HepG2 (cell line): ENCODE results near the gene MYADML2. TPM values are rescaled to one million over a fixed set of nuclear protein-coding genes. Genes with fewer than 3 reads are reported as not detected.
A peak's percentile ranks its signal among the peaks of the same experiment; 100 is the strongest.

Source experiments
- AGO1 ChIP-seq: fragments of 200-400 bp; formaldehyde crosslinking; IDR thresholded peaks from 2 replicates; pipeline ENCODE4 v1.6.1; 2017; ENCODE audit warnings: mild to moderate bottlenecking, low read depth, low read length, moderate library complexity; ENCODE audit not compliant: poor library complexity, severe bottlenecking
- AGO2 ChIP-seq: fragments of 200-400 bp; formaldehyde crosslinking; optimal IDR thresholded peaks from 2 replicates; pipeline ENCODE3; 2017; ENCODE audit warnings: mild to moderate bottlenecking, low read depth, low read length, moderate library complexity
- FLYWCH1 ChIP-seq: sonication (generic); formaldehyde crosslinking; IDR thresholded peaks from 2 replicates; pipeline ENCODE4 v1.8.1; 2023; ENCODE audit warnings: mild to moderate bottlenecking, missing genetic modification reagents
- FOXO1 ChIP-seq: sonication (generic); formaldehyde crosslinking; IDR thresholded peaks from 2 replicates; pipeline ENCODE4 v1.4.0; 2020; ENCODE audit warnings: missing genetic modification reagents
- HOXD1 ChIP-seq: sonication (generic); formaldehyde crosslinking; IDR thresholded peaks from 2 replicates; pipeline ENCODE4 v1.5.0; 2020; ENCODE audit warnings: missing genetic modification reagents
- KAT7 ChIP-seq: IDR thresholded peaks from 2 replicates; pipeline ENCODE4 v1.6.1; 2018; ENCODE audit warnings: borderline replicate concordance, missing compliant biosample characterization
- KDM4B ChIP-seq: sonication (generic); formaldehyde crosslinking; IDR thresholded peaks from 2 replicates; pipeline ENCODE4 v1.4.0; 2020; ENCODE audit warnings: missing genetic modification reagents
- NRL ChIP-seq: sonication (generic); formaldehyde crosslinking; IDR thresholded peaks from 2 replicates; pipeline ENCODE4 v1.5.0; 2020; ENCODE audit warnings: missing genetic modification reagents, mild to moderate bottlenecking, moderate library complexity, borderline replicate concordance
- PAWR ChIP-seq: sonication (generic); formaldehyde crosslinking; IDR thresholded peaks from 2 replicates; pipeline ENCODE4 v1.4.0; 2020; ENCODE audit warnings: missing genetic modification reagents, mild to moderate bottlenecking, borderline replicate concordance
- PRDM4 ChIP-seq: sonication (generic); formaldehyde crosslinking; IDR thresholded peaks from 2 replicates; pipeline ENCODE4 v1.9.0; 2021; ENCODE audit warnings: missing genetic modification reagents, borderline replicate concordance
- PRMT3 ChIP-seq: sonication (generic); formaldehyde crosslinking; IDR thresholded peaks from 2 replicates; pipeline ENCODE4 v1.8.1; 2022; ENCODE audit warnings: low read depth, mild to moderate bottlenecking, moderate library complexity, missing genetic modification reagents, borderline replicate concordance
- RBM39 ChIP-seq: fragments of 200-400 bp; formaldehyde crosslinking; IDR thresholded peaks from one replicate; pipeline ENCODE4 v1.6.1; 2018; ENCODE audit warnings: antibody characterized with exemption, mild to moderate bottlenecking, low read depth, low read length; ENCODE audit not compliant: poor library complexity, severe bottlenecking
- SPEN ChIP-seq: sonication (generic); formaldehyde crosslinking; IDR thresholded peaks from 2 replicates; pipeline ENCODE4 v1.5.1; 2020; ENCODE audit warnings: low read depth, mild to moderate bottlenecking, missing genetic modification reagents
- SRSF1 ChIP-seq: fragments of 200-400 bp; formaldehyde crosslinking; optimal IDR thresholded peaks from 2 replicates; pipeline ENCODE3; 2017; ENCODE audit warnings: mild to moderate bottlenecking, low read depth, low read length, moderate library complexity
- ZC3H4 ChIP-seq: sonication (generic); formaldehyde crosslinking; IDR thresholded peaks from 2 replicates; pipeline ENCODE4 v1.4.0; 2020; ENCODE audit warnings: missing genetic modification reagents, borderline replicate concordance
- ZFAT ChIP-seq: sonication (generic); formaldehyde crosslinking; conservative IDR thresholded peaks from 2 replicates; pipeline ENCODE4 v1.8.1; 2023; ENCODE audit warnings: missing genetic modification reagents, inconsistent platforms
- ZMAT3 ChIP-seq: sonication (generic); formaldehyde crosslinking; conservative IDR thresholded peaks from 2 replicates; pipeline ENCODE4 v1.7.0; 2021; ENCODE audit warnings: missing genetic modification reagents
- ZNF274 ChIP-seq: sonication (generic); formaldehyde crosslinking; IDR thresholded peaks from 2 replicates; pipeline ENCODE4 v1.5.1; 2020; ENCODE audit warnings: mild to moderate bottlenecking, missing genetic modification reagents
- ZNF446 ChIP-seq: sonication (generic); formaldehyde crosslinking; IDR thresholded peaks from 2 replicates; pipeline ENCODE4 v1.5.0; 2020; ENCODE audit warnings: mild to moderate bottlenecking, missing genetic modification reagents
- ZNF503 ChIP-seq: sonication (generic); formaldehyde crosslinking; IDR thresholded peaks from 2 replicates; pipeline ENCODE4 v1.4.0; 2020; ENCODE audit warnings: missing genetic modification reagents
- ZNF547 ChIP-seq: sonication (generic); formaldehyde crosslinking; IDR thresholded peaks from 2 replicates; pipeline ENCODE4 v1.5.1; 2020; ENCODE audit warnings: mild to moderate bottlenecking, missing genetic modification reagents
- ZNF564 ChIP-seq: sonication (generic); formaldehyde crosslinking; IDR thresholded peaks from 2 replicates; pipeline ENCODE4 v1.8.1; 2023; ENCODE audit warnings: mild to moderate bottlenecking, missing genetic modification reagents
- ZNF740 ChIP-seq: sonication (generic); formaldehyde crosslinking; IDR thresholded peaks from 2 replicates; pipeline ENCODE4 v1.4.0; 2020; ENCODE audit warnings: missing genetic modification reagents
- ZNF879 ChIP-seq: sonication (generic); formaldehyde crosslinking; IDR thresholded peaks from 2 replicates; pipeline ENCODE4 v1.8.1; 2023; ENCODE audit warnings: missing genetic modification reagents
- ZNF883 ChIP-seq: sonication (generic); formaldehyde crosslinking; IDR thresholded peaks from 2 replicates; pipeline ENCODE4 v1.5.1; 2020; ENCODE audit warnings: mild to moderate bottlenecking, missing genetic modification reagents; ENCODE audit errors: not compliant biosample characterization
- polyA plus RNA-seq, 8 experiments: library from polyadenylated mRNA; depleted of rRNA in 3 of 8; stranded (reverse) in 7 of 8; unstranded in 1 of 8; fragments of >200 nt; fragmentation: Illumina TruSeq in 4 of 8; extraction: Trizol in 4 of 8; gene quantifications; 2 replicates each; pipeline versions ENCODE4 v1.2.1 to v1.2.3, GENCODE V29; 2011 to 2016; ENCODE audit warnings: low read depth in 4 of 8, missing spikeins in 1 of 8, mixed read lengths in 1 of 8; ENCODE audit not compliant: insufficient read depth in 1 of 8
- total RNA-seq, 5 experiments: library from RNA; depleted of rRNA; stranded (reverse); fragments of >200 nt; fragmentation: Illumina TruSeq; extraction: Trizol; gene quantifications; 2 replicates each; pipeline ENCODE4 v1.2.3, GENCODE V29; 2016; ENCODE audit warnings: low read depth in 1 of 5

The MYADML2 gene
- total and polyA plus RNA-seq, 2 of the 13 experiments (the other 11 are each of a cell fraction or from before 2014, with no cell fraction given), result not detected

DNA sequence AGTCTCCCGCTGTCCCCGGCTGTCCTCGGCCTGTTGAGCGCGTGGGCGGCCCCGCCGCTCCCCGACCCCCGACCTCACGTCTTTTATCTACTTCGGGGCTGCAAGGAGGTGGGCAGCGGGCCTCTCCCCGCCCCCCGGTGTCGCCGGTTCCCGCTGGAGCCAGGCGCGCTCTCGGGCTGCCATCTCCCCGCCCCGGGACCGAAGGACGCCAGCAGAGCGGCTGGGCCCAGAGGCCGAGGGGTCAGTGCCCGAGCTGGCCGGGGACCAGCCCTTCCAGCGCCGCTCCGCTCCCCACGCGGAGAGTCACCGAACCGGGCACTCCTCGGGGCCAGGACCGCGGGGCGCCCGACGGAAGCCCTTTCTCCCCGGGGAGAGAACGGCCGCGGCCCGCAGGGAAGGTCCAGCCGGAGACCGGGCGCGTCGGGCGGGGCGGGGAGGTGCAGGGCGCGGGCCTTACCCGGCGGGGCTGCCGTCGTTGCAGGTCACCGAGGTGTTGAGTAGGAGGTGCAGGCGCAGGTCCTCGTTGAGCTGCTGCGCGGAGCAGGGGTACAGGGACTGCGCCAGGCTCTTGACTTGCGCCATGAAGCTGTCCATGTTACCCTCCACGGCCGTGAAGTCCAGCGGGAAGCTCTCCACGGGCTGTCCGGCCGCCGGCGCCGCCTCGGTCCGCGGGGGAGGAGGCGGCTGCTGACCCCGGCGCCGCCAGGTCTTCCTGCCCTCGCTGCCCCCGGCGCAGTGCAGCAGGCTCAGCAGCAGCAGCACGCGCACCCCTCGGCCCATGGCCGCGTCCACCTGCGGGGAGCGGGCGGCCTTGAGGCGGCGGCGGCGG is 13.3 kb upstream of the MYADML2 start (continued):
- TF ChIP-seq ZNF446 (CRISPR knock-in tag) (peak; percentile 81; the same call in 1 of the 2 replicates), NRL (peak; percentile 66), PAWR (CRISPR knock-in tag) (0 out of 2 replicates have a peak, but pooled peaks have one; percentile 25), ZNF564 (peak; percentile 4), ZNF883 (CRISPR knock-in tag) (peak; percentile 25), ZNF547 (CRISPR knock-in tag) (0 out of 2 replicates have a peak, but pooled peaks have one; percentile 40), ZNF274 (CRISPR knock-in tag) (0 out of 2 replicates have a peak, but pooled peaks have one; percentile 18), AGO1 (peak; percentile 79), FOXO1 (peak; percentile 1; the same call in 1 of the 2 replicates), KAT7 (CRISPR knock-in tag) (peak; percentile 45; the same call in 1 of the 2 replicates), ZC3H4 (CRISPR knock-in tag) (0 out of 2 replicates have a peak, but pooled peaks have one; percentile 30), ZFAT (no peak), RBM39 (peak; percentile 86), ZNF879 (peak; percentile 50; the same call in 1 of the 2 replicates), AGO2 (peak; percentile 100), PRMT3 (CRISPR knock-in tag) (0 out of 2 replicates have a peak, but pooled peaks have one; percentile 1), ZNF740 (CRISPR knock-in tag) (0 out of 2 replicates have a peak, but pooled peaks have one; percentile 3), ZMAT3 (peak; percentile 60; the same call in 1 of the 2 replicates), SPEN (peak; percentile 29), KDM4B (CRISPR knock-in tag) (no peak), PRDM4 (CRISPR knock-in tag) (peak; percentile 73; the same call in 1 of the 2 replicates), ZNF503 (CRISPR knock-in tag) (peak; percentile 32; the same call in 1 of the 2 replicates), SRSF1 (peak; percentile 0), FLYWCH1 (CRISPR knock-in tag) (0 out of 2 replicates have a peak, but pooled peaks have one; percentile 60), HOXD1 (CRISPR knock-in tag) (peak; percentile 48; the same call in 1 of the 2 replicates)
